PC-3 (cell line): Measurements from ENCODE around the gene SMYD3. TPM values are rescaled to one million over a fixed set of nuclear protein-coding genes. Genes with fewer than 3 reads are reported as not detected.
A peak's percentile ranks its signal among the peaks of the same experiment; 100 is the strongest.

Experiments
- ATAC-seq: fragments of 200-7000 bp; cut with Tn5 transposase; 2 replicates; pipeline ENCODE4 v1.9.1; 2020; ENCODE audit warnings: mild to moderate bottlenecking, moderate library complexity
- BruUV-seq: library from RNA; stranded (reverse); fragments of 400-500 nt; replicated peaks from 2 replicates; lab custom pipeline; 2021; lab: Mats Ljungman, UMichigan
- CTCF ChIA-PET: fragments of 300-600 bp; sonication (Branson Sonifier 250); formaldehyde crosslinking; loops from one replicate; lab custom pipeline; 2022; ENCODE audit warnings: antibody characterized with exemption; lab: Charles Lee
- POLR2A ChIA-PET: fragments of 300-600 bp; sonication (Branson Sonifier 250); formaldehyde crosslinking; loops from one replicate; lab custom pipeline; 2022; ENCODE audit warnings: antibody characterized with exemption; ENCODE audit not compliant: unreplicated experiment; lab: Charles Lee
- DNase-seq: peaks from one replicate; pipeline ENCODE4 v3.0.0-alpha.2; 2015
- H2AFZ ChIP-seq: fragments of 300-600 bp; sonication (generic); 2 replicates; pipeline ENCODE4 v1.6.0; 2016; ENCODE audit warnings: antibody characterized with exemption, low read length
- H3F3A ChIP-seq: fragments of 300-600 bp; sonication (generic); one replicate; pipeline ENCODE4 v1.6.0; 2017; ENCODE audit warnings: antibody characterized with exemption, low read length, control low read depth, mild to moderate bottlenecking; ENCODE audit not compliant: unreplicated experiment
- H3K27ac ChIP-seq: fragments of 300-600 bp; sonication (generic); 2 replicates; pipeline ENCODE4 v1.5.1; 2016; ENCODE audit warnings: mild to moderate bottlenecking, low read length
- H3K27me3 ChIP-seq: fragments of 300-600 bp; sonication (generic); 2 replicates; pipeline ENCODE4 v1.6.1; 2016; ENCODE audit warnings: low read length, mixed read lengths
- H3K36me3 ChIP-seq: fragments of 300-600 bp; sonication (generic); 2 replicates; pipeline ENCODE4 v1.6.1; 2016; ENCODE audit warnings: low read depth, mixed run types, low read length, mixed read lengths
- H3K4me1 ChIP-seq: fragments of 300-600 bp; sonication (generic); 2 replicates; pipeline ENCODE4 v1.5.1; 2016; ENCODE audit warnings: low read length; ENCODE audit not compliant: insufficient read depth
- H3K4me2 ChIP-seq: fragments of 300-600 bp; sonication (generic); 2 replicates; pipeline ENCODE4 v1.6.0; 2016; ENCODE audit warnings: low read length
- H3K4me3 ChIP-seq: fragments of 300-600 bp; sonication (generic); 2 replicates; pipeline ENCODE4 v1.5.1; 2016; ENCODE audit warnings: mild to moderate bottlenecking, low read length, mixed read lengths
- H3K79me2 ChIP-seq: fragments of 300-600 bp; sonication (generic); 2 replicates; pipeline ENCODE4 v1.6.1; 2017; ENCODE audit warnings: low read length, mixed read lengths
- H3K9ac ChIP-seq: fragments of 300-600 bp; sonication (generic); 2 replicates; pipeline ENCODE4 v1.6.0; 2016; ENCODE audit warnings: mild to moderate bottlenecking, low read length
- H3K9me2 ChIP-seq: fragments of 300-600 bp; sonication (generic); replicated peaks from 2 replicates; pipeline ENCODE4 v1.6.1; 2016; ENCODE audit warnings: mixed run types, low read length, mixed read lengths
- H3K9me3 ChIP-seq: fragments of 300-600 bp; sonication (generic); 2 replicates; pipeline ENCODE4 v1.6.1; 2016; ENCODE audit warnings: low read length, mixed read lengths
- H4K20me1 ChIP-seq: fragments of 300-600 bp; sonication (generic); 2 replicates; pipeline ENCODE4 v1.6.1; 2016; ENCODE audit warnings: low read length, mixed read lengths
- CTCF ChIP-seq: fragments of 300-600 bp; sonication (generic); conservative IDR thresholded peaks from 2 replicates; pipeline ENCODE4 v1.5.1; 2017; ENCODE audit warnings: antibody characterized with exemption, low read depth, mild to moderate bottlenecking, low read length
- EZH2 ChIP-seq: fragments of 300-600 bp; sonication (generic); IDR thresholded peaks from one replicate; pipeline ENCODE4 v1.6.1; 2017; ENCODE audit warnings: antibody characterized with exemption, mild to moderate bottlenecking, low read length; ENCODE audit not compliant: unreplicated experiment
- EZH2phosphoT487 ChIP-seq: fragments of 300-600 bp; sonication (generic); IDR thresholded peaks from 2 replicates; pipeline ENCODE4 v1.6.1; 2018; ENCODE audit warnings: mild to moderate bottlenecking, antibody characterized with exemption, low read length, borderline replicate concordance
- intact Hi-C: fragments of 100-400 bp; cut with micrococcal nuclease; formaldehyde crosslinking; loops from 2 replicates; pipeline ENCODE4 v1.9.0; 2023
- total RNA-seq: library from RNA; depleted of rRNA; stranded (reverse); fragments of >200 nt; gene quantifications from 2 replicates; pipeline ENCODE4 v1.2.3, GENCODE V29; 2014

The SMYD3 gene
- total RNA-seq, 1 experiment from 2014 or later = 33.0 TPM

- POLR2A ChIA-PET = interaction anchor here (0.7 kb wide), 1 partner anchor 16 kb away, joined by 4 read pairs; no protein-coding TSS in a partner anchor
- no peaks in the 10 kb centered on the region for H3K9me3 ChIP-seq
Observed at GRCh38 chr1:246294263-246294662, 212.8 kb downstream of the SMYD3 start.

GRCh38 chr1:246293366-246294121, 213.5 kb downstream of the SMYD3 start:
- no TSS peak for BruUV-seq
- TF ChIP-seq CTCF (no peak), EZH2phosphoT487 (no peak), EZH2 (no peak)
- intact Hi-C loops = no loop called here
- no peak for DNase-seq
- ChIA-PET POLR2A (interaction anchor here (0.7 kb wide), 1 partner anchor 16 kb away, joined by 4 read pairs; no protein-coding TSS in a partner anchor), CTCF (no interaction called here)
- no peak overlapping the region for H3K4me3 ChIP-seq
- H3F3A ChIP-seq = no peaks in the 10 kb centered on the region
- no peaks in the 10 kb centered on the region for H3K79me2 ChIP-seq
- no peaks in the 10 kb centered on the region for H3K9me2 ChIP-seq
- H4K20me1 ChIP-seq = no peaks in the 10 kb centered on the region
- H3K27ac ChIP-seq = no peak overlapping the region
- no peak overlapping the region for H3K9ac ChIP-seq
- no peak overlapping the region for H2AFZ ChIP-seq
- H3K9me3 ChIP-seq = no peaks in the 10 kb centered on the region
- no peak for ATAC-seq
- H3K36me3 ChIP-seq = no peaks in the 10 kb centered on the region
- no peaks in the 10 kb centered on the region for H3K27me3 ChIP-seq
- H3K4me1 ChIP-seq = peaks cover 16% of the 10 kb centered on the region
- no peak overlapping the region for H3K4me2 ChIP-seq

More at GRCh38 chr1:246294263-246294662, 212.8 kb downstream of the SMYD3 start:
- CTCF ChIA-PET = no interaction called here
- no peak for ATAC-seq
- intact Hi-C loops = no loop called here
- no peaks in the 10 kb centered on the region for H4K20me1 ChIP-seq
- H3K4me2 ChIP-seq = no peak overlapping the region
- H3K9me2 ChIP-seq = no peaks in the 10 kb centered on the region
- no peaks in the 10 kb centered on the region for H3K27me3 ChIP-seq
- no peak overlapping the region for H3K4me3 ChIP-seq
- H3K4me1 ChIP-seq = peaks cover 16% of the 10 kb centered on the region
- no peak overlapping the region for H3K27ac ChIP-seq
- DNase-seq = no peak
- no peak for TF ChIP-seq EZH2
- TF ChIP-seq EZH2phosphoT487 = no peak
- TF ChIP-seq CTCF = no peak
- no peak overlapping the region for H3K9ac ChIP-seq
- BruUV-seq = no TSS peak
- H3F3A ChIP-seq = no peaks in the 10 kb centered on the region
- no peaks in the 10 kb centered on the region for H3K36me3 ChIP-seq
- no peak overlapping the region for H2AFZ ChIP-seq
- H3K79me2 ChIP-seq = no peaks in the 10 kb centered on the region

- H3K27ac ChIP-seq = no peak overlapping the region
- DNase-seq (peak; percentile 26), ATAC-seq (peak; percentile 51)
- intact Hi-C loops = no loop called here
- peaks cover 9% of the 10 kb centered on the region for H3K4me1 ChIP-seq
- no peaks in the 10 kb centered on the region for H3F3A ChIP-seq
- no peak overlapping the region for H3K4me2 ChIP-seq
- H2AFZ ChIP-seq = no peak overlapping the region
- no peaks in the 10 kb centered on the region for H3K36me3 ChIP-seq
- no peaks in the 10 kb centered on the region for H3K79me2 ChIP-seq
- TF ChIP-seq EZH2 (no peak), EZH2phosphoT487 (no peak), CTCF (no peak)
- H3K9ac ChIP-seq = no peak overlapping the region
- ChIA-PET CTCF (no interaction called here), POLR2A (no interaction called here)
- no peaks in the 10 kb centered on the region for H3K9me2 ChIP-seq
- no peaks in the 10 kb centered on the region for H4K20me1 ChIP-seq
- no peak overlapping the region for H3K4me3 ChIP-seq
- BruUV-seq = no TSS peak
- no peaks in the 10 kb centered on the region for H3K27me3 ChIP-seq
- H3K9me3 ChIP-seq = no peaks in the 10 kb centered on the region
Observed at GRCh38 chr1:246292571-246292970, 214.5 kb downstream of the SMYD3 start.
